ENCODE results near the gene INSR.
"Not testable (repeated sequence)": the region's sequence is repeated elsewhere in the genome, so short reads cannot be mapped to it uniquely, and the experiment has no call there.

Gene INSR

DNA sequence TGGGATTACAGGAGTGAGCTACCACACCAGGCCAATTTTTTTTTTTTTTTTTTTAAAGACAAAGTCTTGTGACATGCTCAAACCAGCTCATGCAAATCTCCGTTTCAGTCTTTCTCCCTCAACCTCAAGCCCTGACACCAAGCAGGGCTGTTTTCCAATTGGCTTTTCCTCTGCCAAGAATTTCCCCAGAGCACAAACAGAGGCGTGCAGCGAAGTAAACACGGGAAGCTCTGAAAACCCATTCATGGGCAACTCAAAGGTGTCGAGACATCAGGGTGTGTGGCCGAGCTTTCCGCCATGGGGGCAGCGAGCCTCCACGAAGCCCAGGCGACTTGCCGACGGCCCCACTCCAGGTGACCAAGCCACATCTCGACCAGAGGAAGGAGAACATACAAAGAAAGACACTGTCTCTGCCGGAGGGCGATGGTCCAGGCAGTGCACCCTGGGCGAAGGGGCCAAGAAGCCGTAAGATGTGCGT is 70.0 kb downstream of the INSR start:
- DNase-seq (ENCODE audit: low read depth, low spot score), result peak; percentile 23

DNA sequence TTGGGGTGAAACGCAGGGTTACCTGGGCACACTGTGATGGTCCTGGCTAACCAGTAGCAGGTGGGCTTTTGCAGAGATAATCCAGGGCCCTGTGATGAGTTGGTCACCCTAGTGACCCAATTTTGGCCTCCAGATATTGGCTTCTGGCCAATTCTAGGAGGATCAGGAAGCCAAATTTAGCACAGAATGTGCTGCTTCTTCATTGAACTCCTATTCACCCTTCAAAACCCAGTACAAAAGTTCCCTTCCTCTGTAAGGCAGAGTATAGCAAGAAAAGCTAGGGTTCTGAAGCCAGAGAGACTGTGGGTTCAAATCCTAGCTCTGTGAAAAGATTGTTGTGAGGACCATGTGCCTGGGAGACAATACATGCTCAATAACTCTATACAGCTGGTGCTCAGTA is 70.8 kb downstream of the INSR start:
- no peak for DNase-seq (ENCODE audit: low read depth, low spot score)

DNA sequence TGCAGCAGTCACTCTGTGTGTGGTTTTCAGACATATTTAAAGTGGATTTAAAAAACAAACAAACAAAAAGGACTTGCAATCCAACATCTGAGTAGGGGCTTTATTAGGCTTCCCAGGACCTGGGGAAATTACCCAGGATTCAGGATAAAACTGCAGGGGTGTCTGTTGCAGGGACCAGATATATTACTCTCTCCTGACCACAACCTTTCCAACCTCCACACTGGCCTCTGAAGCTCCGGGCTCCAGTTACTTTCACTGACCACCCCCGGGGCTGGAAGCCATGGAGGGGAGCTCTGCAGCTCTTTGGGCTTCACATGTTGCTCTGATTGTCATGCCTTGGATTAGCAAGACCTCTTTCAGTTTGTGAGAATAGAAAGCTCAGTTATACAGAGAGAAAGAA is 75.2 kb downstream of the INSR start:
- DNase-seq (ENCODE audit: low read depth, low spot score), result no peak

DNA sequence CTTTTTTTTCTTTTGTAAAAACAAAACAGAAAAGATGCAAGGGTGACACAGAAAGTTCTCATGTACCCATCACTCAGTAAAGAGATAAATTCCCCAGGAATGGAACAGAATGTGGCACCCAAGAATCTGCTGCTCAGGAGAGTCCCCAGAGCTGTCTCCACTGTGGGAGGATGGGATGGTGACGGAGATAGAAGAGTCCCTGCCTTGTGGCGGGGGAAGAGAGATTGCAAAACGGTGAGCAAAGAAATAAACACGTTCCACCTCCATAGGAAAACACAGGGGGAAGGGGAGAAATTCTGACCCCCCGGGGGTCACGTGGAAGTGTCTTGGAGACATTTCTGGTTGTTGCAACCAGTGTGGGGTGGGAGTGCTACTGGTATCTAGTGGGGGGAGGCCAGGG is 76.4 kb downstream of the INSR start:
- DNase-seq (ENCODE audit: low read depth, low spot score), result no peak

DNA sequence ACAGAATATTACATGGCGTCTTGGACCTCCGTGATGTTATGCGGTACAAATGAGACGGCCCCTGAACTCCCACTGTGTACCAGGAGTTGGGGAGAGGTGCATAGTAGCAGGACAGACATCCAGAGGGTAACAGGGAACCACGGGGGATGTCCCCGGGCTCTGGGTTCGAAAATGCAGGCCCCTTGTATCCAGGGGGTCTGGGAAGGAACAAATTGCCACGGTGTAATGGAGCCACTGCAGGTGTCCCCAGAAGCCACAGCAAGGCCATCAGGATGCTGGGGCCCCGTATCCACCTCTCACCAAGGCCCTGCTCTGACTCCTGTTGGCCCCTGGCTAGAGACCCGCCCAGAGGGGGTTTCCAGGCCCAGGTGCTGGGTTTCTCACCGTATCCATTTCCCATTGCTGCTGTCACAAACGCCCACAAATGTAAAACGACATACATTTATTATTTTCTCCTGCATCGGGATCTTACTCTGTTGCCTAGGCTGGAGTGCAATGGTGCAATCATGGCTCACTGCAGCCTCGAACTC is 77.8 kb downstream of the INSR start:
- no peak for DNase-seq (ENCODE audit: low read depth, low spot score)

DNA sequence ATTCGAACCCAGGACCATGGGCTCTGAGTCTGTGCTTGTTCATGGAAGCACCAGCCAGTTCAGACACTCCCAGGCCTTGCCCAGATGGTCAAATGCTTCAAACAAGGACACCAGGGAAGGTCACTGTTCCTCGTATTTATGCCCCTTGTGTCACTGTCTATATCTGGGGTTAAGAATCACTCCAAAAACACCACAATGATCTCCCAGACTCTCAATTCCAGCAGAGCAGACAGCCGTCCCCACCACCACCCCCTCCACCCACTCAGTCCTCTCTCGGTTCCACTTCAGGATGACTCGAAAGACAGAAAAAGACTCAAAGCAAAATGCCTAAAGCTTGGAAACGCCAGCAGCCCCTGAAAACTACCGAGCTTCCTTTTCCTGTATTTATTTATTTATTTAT is 79.0 kb downstream of the INSR start:
- DNase-seq (ENCODE audit: low read depth, low spot score), result no peak

DNA sequence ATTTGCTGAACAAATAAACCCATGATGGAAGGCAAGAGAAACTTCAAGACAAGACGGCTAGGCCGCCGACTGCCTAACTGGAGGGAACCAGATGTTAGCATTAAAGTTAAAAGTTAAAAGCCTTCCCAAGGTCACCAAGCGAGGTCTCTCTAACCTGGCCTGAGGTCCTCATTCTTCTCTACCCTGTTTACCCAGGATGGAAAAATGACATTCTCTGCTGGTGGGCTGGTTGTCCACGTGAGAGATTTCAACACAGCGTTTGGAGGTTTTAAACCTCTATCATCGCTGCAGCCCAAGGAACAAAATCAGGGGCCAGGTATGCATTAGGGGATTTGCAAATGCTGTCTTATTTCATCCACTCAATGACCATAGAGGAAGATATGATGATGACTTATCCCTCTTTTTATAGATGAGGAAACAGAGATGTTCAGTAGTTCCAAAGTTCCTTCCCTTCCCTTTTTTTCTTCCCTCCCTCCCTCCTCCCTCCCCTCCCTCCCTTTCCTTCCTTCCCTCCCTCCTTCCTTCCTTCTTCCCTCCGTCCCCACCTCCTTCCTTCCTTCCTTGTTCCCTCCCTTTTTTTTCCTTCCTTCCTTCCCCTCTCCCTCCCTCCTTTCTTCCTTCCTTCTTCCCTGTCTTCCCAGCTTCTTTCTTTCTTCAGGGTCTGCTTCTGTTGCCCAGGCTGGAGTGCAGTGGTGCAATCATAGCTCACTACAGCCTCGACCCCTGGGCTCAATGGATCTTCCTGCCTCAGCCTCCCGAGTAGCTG is 79.7 kb downstream of the INSR start:
- no peak for DNase-seq (ENCODE audit: low read depth, low spot score)

DNA sequence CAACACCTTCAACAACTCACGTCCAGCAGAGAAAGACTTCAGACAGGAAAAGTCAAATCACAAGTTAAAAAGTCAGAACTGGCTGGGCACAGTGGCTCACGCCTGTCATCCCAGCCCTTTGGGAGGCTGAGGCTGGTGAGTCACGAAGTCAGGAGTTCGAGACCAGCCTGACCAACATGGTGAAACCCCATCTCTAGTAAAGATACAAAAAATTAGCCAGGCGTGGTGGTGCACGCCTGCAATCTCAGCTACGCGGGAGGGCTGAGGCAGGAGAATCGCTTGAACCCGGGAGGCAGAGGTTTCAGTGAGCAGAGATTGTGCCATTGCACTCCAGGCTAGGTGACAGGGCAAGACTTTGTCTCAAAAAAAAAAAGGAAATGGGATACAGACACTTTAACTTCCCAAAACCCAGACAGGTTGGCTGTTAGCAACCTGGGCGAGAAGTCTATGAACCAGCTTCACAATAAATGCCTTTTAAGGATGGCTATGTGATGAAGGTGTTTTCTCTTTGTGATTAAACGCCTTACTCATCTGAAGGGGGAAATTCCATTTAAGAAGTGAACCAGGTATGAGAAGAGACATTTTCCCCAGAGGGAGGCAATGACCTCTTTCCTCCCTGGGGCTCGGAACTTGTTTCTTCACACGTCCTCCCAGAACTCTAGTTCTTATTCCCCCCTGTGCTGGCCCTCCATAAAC is 80.4 kb downstream of the INSR start:
- DNase-seq (ENCODE audit: low read depth, low spot score), result peak; percentile 16

DNA sequence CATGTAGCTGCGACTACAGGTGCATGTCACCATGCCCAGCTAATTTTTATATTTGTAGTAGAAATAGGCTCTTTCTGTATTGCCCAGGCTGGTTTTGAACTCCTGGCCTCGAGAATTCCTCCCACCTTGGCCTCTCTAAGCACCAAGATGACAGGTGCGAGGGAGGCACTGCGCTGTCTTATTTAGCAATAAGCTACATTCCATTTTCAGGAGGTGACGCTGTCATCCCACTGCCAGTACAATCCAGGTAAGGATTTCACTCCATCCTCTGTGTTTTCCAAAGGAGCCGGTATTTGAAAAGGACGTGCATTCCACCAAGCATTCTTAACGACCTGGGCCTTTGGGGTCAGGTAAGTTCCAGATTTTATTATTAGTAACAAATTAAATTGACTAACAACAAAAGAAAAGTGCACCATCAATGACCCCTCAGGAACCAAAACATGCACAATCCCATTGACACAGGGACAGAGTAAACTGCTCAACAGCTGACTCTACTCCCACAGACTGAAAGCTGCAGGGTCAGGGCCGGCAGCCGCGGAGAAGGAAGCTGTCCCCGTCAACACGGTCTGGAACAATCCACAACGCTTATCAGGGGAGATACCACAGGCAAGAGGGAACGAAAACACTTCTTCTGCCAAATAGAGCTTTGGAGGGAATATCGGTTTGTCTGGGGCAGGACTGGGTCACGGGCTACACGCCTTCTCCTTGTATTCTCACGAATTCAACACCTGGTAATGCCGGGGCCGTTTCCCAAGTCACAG is 82.8 kb downstream of the INSR start:
- peak; percentile 44 for DNase-seq (ENCODE audit: low read depth, low spot score)

DNA sequence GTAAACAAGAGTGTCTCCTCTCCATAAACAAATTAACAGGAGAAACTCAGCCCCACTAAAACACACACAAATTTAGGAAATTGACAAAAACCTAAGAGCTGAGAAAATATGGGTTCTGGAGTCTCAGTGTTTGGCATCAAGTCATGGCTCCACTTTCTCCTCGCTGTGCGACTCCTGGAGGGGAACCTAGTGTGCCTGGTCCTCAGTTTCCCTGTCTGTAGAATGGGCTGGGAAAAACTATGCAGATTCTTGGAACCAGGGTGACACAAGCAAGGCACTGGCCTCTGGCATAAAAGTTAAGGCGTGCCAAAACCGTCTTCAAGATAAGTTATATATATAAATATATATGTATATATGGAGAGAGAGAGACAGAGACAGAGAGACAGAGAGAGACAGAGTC is 83.9 kb downstream of the INSR start:
- no peak for DNase-seq (ENCODE audit: low read depth, low spot score)

DNA sequence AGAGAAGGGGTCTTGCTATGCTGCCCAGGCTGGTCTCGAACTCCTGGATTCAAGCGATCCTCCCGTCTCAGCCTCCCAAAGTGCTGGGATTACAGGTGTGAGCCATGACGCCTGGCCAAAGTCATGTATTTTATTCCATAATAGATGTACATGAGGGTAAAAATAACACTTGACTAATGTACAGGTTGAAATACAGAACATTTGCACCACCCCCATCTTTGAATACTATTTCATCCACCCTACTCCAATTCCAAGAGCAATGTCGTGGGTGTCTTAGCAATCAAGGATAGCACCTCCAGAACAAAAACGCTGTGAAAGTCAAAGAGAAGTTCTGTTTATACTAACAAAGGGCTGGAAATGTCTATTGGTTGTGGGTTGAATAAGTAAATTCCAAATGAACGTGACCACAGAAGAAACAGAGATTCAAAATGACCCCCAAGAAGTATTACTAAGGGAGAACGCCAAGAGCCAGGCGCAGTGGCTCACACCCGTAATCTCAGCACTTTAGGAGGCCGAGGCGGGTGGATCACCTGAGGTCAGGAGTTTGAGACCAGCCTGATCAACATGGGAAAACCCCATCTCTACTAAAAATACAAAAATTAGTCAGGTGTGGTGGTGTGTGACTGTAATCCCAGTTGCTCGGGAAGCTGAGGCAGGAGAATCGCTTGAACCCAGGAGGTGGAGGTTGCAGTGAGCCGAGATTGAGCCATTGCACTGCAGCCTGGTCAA is 84.5 kb downstream of the INSR start:
- not testable (repeated sequence) for DNase-seq (ENCODE audit: low read depth, low spot score)

DNA sequence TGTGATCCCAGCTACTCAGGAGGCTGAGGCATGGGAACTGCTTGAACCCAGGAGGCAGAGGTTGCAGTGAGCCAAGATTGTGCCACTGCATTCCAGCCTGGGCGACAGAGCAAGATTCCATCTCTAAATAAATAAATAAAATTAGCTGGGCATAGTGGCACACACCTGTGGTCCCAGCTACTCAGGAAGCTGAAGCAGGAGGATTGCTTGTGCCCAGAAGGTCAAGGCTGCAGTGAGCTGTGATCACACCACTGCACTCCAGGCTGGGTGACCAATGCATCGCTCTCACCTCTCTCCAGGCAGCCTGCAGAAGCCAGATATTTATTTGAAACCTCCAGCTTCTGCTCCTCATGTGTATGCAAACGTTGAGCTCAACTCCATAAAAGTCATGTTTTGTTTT is 85.2 kb downstream of the INSR start:
- not testable (repeated sequence) for DNase-seq (ENCODE audit: low read depth, low spot score)

DNA sequence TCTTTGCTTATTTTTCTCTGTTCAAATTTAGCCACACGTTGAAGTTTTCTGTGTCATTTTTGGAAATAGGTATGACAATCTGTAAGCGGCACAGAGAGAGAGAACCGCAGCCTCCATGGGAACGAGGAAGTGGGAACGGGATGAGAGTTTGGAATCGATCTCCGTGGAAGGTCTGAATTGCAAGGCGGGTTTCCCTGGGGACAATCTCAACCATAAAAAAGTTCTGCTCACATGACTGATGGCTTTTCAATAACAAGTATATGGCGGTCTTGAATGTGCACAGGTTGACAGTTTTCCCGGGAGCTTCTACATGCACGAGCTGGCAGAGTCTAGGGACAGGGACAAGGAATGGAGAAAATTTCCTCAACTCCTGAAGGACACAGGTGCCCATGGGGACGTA is 90.9 kb downstream of the INSR start:
- DNase-seq (ENCODE audit: low read depth, low spot score), result no peak

DNA sequence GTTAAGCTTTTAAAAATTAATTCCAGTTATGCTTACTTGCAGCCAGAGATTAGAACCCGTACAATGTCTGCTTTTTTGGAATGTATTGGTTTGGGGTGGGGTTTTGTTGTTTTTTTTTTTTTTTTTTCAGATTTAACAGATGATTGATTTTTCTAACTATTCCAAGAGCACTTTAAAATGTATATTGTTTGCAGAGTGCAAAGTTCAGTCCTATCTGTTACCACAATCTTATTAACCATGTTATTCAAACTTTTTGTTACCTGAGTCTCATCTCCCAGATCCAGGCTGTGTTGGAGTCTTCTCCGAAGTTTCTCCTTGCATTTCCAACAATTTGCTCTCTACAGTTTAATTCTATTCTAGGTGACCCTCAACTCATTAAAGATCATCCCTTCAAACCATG is 91.3 kb downstream of the INSR start:
- no peak for DNase-seq (ENCODE audit: low read depth, low spot score)

DNA sequence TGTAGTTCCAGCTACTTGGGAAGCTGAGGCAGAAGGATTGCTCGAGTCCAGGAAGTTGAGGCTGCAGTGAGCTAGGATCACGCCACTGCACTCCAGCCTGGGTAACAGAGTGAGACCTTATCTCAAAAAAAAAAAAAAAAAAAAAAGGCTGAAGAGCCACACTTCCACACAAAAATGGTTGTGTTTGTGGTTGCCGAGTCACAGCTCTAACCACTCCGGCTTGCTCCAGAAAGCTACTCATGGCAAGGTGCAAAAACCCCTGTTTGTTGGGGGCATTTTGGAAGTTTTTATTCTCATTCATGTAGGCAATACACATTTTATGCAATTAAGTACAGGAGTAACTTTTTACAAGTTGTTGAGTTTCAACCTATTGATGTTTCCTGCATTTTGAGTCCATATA is 93.5 kb downstream of the INSR start:
- no peak for DNase-seq (ENCODE audit: low read depth, low spot score)

DNA sequence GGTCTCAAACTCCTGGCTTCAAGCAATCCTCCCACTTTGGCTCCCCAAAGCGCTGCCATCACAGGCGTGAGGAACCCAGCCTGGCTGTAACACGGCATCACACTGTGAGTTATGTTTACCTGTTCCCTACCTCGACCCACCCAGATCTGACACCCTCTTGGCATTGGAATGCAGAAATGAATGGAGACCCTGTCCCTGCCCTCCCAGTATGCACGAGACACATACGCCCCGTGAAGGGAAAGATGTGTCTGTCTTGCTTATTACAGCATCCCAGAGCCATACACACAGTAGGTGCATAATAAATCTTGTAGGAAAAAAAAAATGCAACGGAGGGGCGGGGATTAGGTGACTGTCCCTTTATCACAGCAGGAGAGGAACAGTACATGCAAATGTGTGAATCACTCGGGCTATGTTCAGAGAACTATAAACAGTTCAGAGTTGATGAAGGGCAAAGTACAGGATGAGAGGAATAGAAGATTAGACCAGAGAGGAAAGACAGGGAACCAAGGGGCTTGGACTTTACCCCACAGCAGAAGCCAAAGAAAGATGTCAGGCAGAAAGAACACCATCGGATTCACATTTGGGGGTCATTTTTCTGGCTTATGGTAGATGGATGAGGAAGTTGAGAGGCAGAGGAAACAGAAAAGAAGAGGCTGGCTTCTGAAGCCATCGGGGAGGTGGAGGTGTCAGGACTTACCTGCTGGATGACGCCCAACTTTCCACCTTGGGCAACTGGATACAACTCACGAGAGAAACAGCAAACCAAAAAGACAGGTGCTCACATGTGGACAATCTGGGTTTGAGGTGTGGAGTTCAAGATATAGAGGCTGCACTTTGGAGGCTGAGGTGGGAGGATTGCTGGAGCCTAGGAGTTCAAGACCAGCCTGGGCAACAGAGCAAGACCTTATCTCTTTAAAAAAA is 94.3 kb downstream of the INSR start:
- DNase-seq (ENCODE audit: low read depth, low spot score), result no peak

DNA sequence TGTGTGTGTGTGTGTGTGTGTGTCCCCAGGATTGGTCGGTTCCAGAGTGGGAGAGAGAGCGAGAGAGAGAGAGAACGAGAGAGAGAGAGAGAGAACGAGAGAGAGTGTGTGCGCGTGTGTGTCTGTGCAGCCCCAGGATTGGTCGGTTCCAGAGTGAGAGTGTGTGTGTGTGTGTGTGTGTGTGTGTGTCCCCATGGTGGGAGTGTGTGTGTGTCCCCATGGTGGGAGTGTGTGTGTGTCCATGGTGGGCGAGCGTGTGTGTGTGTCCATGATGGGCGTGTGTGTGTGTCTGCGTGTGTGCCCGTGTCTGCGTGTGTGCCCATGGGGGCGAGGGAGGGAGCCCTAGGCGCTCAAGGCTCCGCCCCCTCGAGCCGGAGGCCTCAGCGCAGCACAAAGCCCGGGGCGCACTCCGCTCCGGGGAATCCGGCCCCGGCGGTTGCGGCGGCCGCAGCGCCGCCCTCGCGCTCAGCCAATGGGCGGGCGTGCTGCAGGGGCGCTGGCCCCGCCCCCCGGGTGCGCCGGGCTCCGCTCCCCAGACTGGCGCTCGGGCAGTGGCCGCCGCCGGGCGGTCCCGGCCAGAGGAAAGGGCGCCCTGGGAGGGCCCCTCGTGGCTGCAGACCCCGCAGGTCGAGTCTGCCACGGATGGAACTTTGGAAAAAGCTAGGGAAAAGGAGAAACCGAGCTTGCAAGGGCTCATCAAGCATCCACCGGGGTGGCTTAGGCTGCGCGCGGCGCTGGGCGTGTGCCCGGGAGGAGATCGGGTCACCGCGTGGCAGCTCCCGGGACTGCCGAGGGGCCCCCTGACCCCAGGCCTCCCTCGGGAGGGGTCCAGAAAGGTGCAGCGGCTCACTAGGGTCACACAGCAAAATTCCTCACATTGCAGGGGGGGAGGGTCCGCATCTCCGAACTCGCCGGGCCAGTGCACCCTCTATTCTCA is 96.2 kb downstream of the INSR start:
- DNase-seq (ENCODE audit: low read depth, low spot score), result peak; percentile 91

DNA sequence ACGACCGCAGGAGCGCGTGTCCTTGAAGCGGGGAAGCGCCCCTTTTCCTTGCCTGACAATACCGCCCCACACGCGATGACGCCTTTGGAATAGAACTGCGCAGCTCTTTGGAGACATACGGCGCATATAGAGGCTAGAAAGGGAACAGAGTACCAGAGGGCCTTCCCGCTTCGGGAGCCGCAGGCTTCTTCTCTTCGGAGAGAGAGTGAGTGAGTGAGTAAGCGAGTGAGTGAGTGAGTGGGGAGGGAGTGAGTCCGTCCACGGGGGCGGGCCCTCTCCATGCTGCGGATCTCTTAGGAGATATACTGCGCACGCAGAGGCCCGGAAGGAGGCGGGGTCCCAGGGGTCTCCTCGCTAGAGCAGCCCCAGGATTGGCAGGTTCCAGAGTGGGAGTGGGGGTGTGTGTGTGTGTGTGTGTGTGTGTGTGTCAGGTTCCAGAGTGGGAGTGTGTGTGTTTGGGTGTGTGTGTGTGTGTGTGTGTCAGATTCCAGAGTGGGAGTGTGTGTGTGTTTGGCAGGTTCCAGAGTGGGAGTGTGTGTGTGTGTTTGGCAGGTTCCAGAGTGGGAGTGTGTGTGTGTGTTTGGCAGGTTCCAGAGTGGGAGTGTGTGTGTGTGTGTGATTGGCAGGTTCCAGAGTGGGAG is 97.0 kb downstream of the INSR start:
- peak; percentile 94 for DNase-seq (ENCODE audit: low read depth, low spot score)

DNA sequence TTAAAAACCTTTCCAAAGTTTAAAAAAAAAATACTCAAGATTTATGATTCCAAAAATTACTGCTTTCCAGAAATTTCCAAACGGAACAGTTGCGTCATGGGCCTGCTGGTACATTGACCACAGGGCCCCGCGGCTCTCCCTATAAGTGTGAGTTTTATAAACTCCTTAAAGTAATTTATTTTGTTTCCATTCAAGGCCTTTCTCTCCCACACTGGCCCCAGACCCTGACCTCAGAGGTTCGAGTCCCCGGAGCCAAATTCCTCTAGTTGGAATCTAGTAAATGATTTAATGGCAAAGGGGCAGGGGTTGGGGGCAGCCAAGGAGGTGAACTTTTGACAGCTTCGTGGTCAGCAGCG is 97.5 kb downstream of the INSR start:
- DNase-seq (ENCODE audit: low read depth, low spot score), result no peak

Data from ELF-1 (cell line).